ENCODE measurements around the gene LRRC63. TPM values are rescaled to one million over a fixed set of nuclear protein-coding genes. Genes with fewer than 3 reads are reported as not detected.
A peak's percentile ranks its signal among the peaks of the same experiment; 100 is the strongest.

Gene LRRC63
- polyA plus RNA-seq, 3 donors = 0.36 TPM; not detected in 2

- Mint-ChIP-seq H3K27ac (peak overlapping the region; percentile 80 to 95 (median 87)), H3K36me3 (peaks cover 9% of the 10 kb centered on the region in 2 donors), H3K4me3 (no peak overlapping the region), H3K27me3 (ENCODE audit: low read depth in 3 of 3) (peaks cover 0 to 4% (median 0%) of the 10 kb centered on the region in 3 donors), H3K9me3 (peaks cover 5 to 23% (median 14%) of the 10 kb centered on the region in 7 donors), H3K4me1 (peaks cover 48% of the 10 kb centered on the region)
- intact Hi-C loops (cut with micrococcal nuclease) = no loop called here
- H2AFZ ChIP-seq (ENCODE audit: insufficient read depth, low read depth, low read length, poor library complexity, severe bottlenecking) = no peak overlapping the region
- peak overlapping the region; percentile 62 to 77 for H3K27ac ChIP-seq (ENCODE audit: low read depth in 1 of 2, low read length in 2 of 2)
- peaks cover 0 to 6% of the 10 kb centered on the region in 2 donors for H3K9me3 ChIP-seq (replicated peaks in 1 of 2; ENCODE audit: control insufficient read depth in 1 of 2, insufficient read depth in 1 of 2, low read length in 2 of 2)
- DNase-seq = peak in 2 of 3 donors; percentile 27 to 37
- H3K4me2 ChIP-seq (replicated peaks; ENCODE audit: extremely low read depth, low read length, poor library complexity, severe bottlenecking) = no peak overlapping the region
- no CpG with 5 or more reads among the region's 1 CpG for WGBS (ENCODE audit: insufficient coverage)
- H3K27me3 ChIP-seq (ENCODE audit: control insufficient read depth in 2 of 2, insufficient read depth in 2 of 2, low read length in 2 of 2) = no peaks in the 10 kb centered on the region
- H4K20me1 ChIP-seq (ENCODE audit: insufficient read depth, low read length) = no peaks in the 10 kb centered on the region
- no peak overlapping the region for H3K9ac ChIP-seq (ENCODE audit: insufficient read depth, low read length, poor library complexity, severe bottlenecking)
- H3K36me3 ChIP-seq (replicated peaks in 1 of 2; ENCODE audit: control insufficient read depth in 1 of 2, insufficient read depth in 2 of 2, low read length in 2 of 2) = no peaks in the 10 kb centered on the region
- H3K4me3 ChIP-seq (replicated peaks in 1 of 3; ENCODE audit: low read depth in 2 of 3, low read length in 3 of 3) = no peak overlapping the region
- H3K4me1 ChIP-seq (ENCODE audit: control insufficient read depth in 1 of 2, insufficient read depth in 2 of 2, low read length in 2 of 2) = peaks cover 29 to 40% of the 10 kb centered on the region in 2 donors
- TF ChIP-seq CTCF (IDR thresholded peaks at IDR 0.05) = no peak
- H3K79me2 ChIP-seq (ENCODE audit: insufficient read depth, low read length) = no peaks in the 10 kb centered on the region
These were observed 101.3 kb downstream of the LRRC63 start for GRCh38 chr13:46313024-46313423.

GRCh38 chr13:46313432-46314257 lies 101.9 kb downstream of the LRRC63 start:
- DNase-seq = peak in 2 of 3 donors; percentile 42 to 44
- peak overlapping the region in 1 of 2 donors; percentile 56 for H3K4me3 Mint-ChIP-seq
- Histone ChIP-seq H3K36me3 (replicated peaks in 1 of 2; ENCODE audit: control insufficient read depth in 1 of 2, insufficient read depth in 2 of 2, low read length in 2 of 2) (no peaks in the 10 kb centered on the region), H3K9ac (ENCODE audit: insufficient read depth, low read length, poor library complexity, severe bottlenecking) (no peak overlapping the region), H3K79me2 (ENCODE audit: insufficient read depth, low read length) (no peaks in the 10 kb centered on the region), H3K27me3 (ENCODE audit: control insufficient read depth in 2 of 2, insufficient read depth in 2 of 2, low read length in 2 of 2) (no peaks in the 10 kb centered on the region), H3K9me3 (replicated peaks in 1 of 2; ENCODE audit: control insufficient read depth in 1 of 2, insufficient read depth in 1 of 2, low read length in 2 of 2) (peaks cover 0 to 6% of the 10 kb centered on the region in 2 donors), H2AFZ (ENCODE audit: insufficient read depth, low read depth, low read length, poor library complexity, severe bottlenecking) (peak overlapping the region; percentile 61), H4K20me1 (ENCODE audit: insufficient read depth, low read length) (no peaks in the 10 kb centered on the region), H3K4me3 (replicated peaks in 1 of 3; ENCODE audit: low read depth in 2 of 3, low read length in 3 of 3) (peak overlapping the region in 1 of 3 experiments; percentile 35), H3K4me2 (replicated peaks; ENCODE audit: extremely low read depth, low read length, poor library complexity, severe bottlenecking) (peak overlapping the region; percentile 8), H3K4me1 (ENCODE audit: control insufficient read depth in 1 of 2, insufficient read depth in 2 of 2, low read length in 2 of 2) (peaks cover 31 to 44% of the 10 kb centered on the region in 2 donors), H3K27ac (ENCODE audit: low read depth in 1 of 2, low read length in 2 of 2) (peak overlapping the region; percentile 69 to 77)
- peaks cover 5 to 23% (median 14%) of the 10 kb centered on the region in 7 donors for H3K9me3 Mint-ChIP-seq
- intact Hi-C loops (cut with micrococcal nuclease) = no loop called here
- peaks cover 8 to 9% of the 10 kb centered on the region in 2 donors for H3K36me3 Mint-ChIP-seq
- H3K27ac Mint-ChIP-seq = peak overlapping the region; percentile 82 to 97 (median 92)
- TF ChIP-seq CTCF (IDR thresholded peaks at IDR 0.05) = no peak
- peaks cover 50% of the 10 kb centered on the region for H3K4me1 Mint-ChIP-seq
- WGBS (ENCODE audit: insufficient coverage) = 83% methylated on average over 3 of the region's 6 CpGs
- H3K27me3 Mint-ChIP-seq (ENCODE audit: low read depth in 3 of 3) = peaks cover 0 to 2% (median 0%) of the 10 kb centered on the region in 3 donors

All from CD14-positive monocyte (primary cell).